22Rv1 (cell line): ENCODE measurements around the gene AHSP.

Experiments used
- CTCF ChIP-seq: fragments of 450-650 bp; IDR thresholded peaks from 2 replicates; pipeline ENCODE4 v1.5.1; 2017; ENCODE audit warnings: mild to moderate bottlenecking
- ZFX ChIP-seq: fragments of 450-650 bp; IDR thresholded peaks from 2 replicates; pipeline ENCODE4 v1.6.1; 2017; ENCODE audit warnings: antibody characterized with exemption, borderline replicate concordance

GRCh38 chr16:31530405-31530804 lies 2.7 kb downstream of the AHSP start:
- TF ChIP-seq CTCF (no peak), ZFX (no peak)
